Mesendoderm (in vitro differentiated cells): ENCODE data around the gene MPC1.

ENCODE experiments used
- DNase-seq: peaks from one replicate; pipeline ENCODE4 v3.0.0; 2013
- H2AK5ac ChIP-seq: 2 replicates; pipeline ENCODE4 v1.6.1; 2013; ENCODE audit warnings: low read length, inconsistent platforms
- H2BK120ac ChIP-seq: 2 replicates; pipeline ENCODE4 v1.6.1; 2013; ENCODE audit warnings: low read depth, mild to moderate bottlenecking, low read length, moderate library complexity, mixed read lengths
- H2BK15ac ChIP-seq: replicated peaks from 2 replicates; pipeline ENCODE4 v1.6.1; 2013; ENCODE audit warnings: low read depth, mild to moderate bottlenecking, moderate library complexity
- H2BK5ac ChIP-seq: 2 replicates; pipeline ENCODE4 v1.6.1; 2013; ENCODE audit warnings: low read length, inconsistent platforms
- H3K18ac ChIP-seq: 2 replicates; pipeline ENCODE4 v1.6.1; 2013; ENCODE audit warnings: mild to moderate bottlenecking, low read length, mixed read lengths
- H3K23ac ChIP-seq: one replicate; pipeline ENCODE4 v1.6.1; 2013; ENCODE audit warnings: low read length
- H3K27ac ChIP-seq: 2 replicates; pipeline ENCODE4 v1.5.1; 2013; ENCODE audit warnings: low read depth, mild to moderate bottlenecking, inconsistent platforms, low read length, moderate library complexity
- H3K27me3 ChIP-seq: 2 replicates; pipeline ENCODE4 v1.6.1; 2013; ENCODE audit warnings: low read length, control low read depth, mild to moderate bottlenecking, inconsistent platforms; ENCODE audit not compliant: insufficient read depth, poor library complexity
- H3K36me3 ChIP-seq: 2 replicates; pipeline ENCODE4 v1.6.1; 2013; ENCODE audit warnings: low read length, inconsistent platforms; ENCODE audit not compliant: control insufficient read depth, insufficient read depth
- H3K4ac ChIP-seq: one replicate; pipeline ENCODE4 v1.6.1; 2013; ENCODE audit warnings: low read depth, mild to moderate bottlenecking, low read length, moderate library complexity
- H3K4me1 ChIP-seq: 2 replicates; pipeline ENCODE4 v1.6.1; 2013; ENCODE audit warnings: low read depth, low read length, inconsistent platforms; ENCODE audit not compliant: control insufficient read depth
- H3K4me2 ChIP-seq: 2 replicates; pipeline ENCODE4 v1.6.1; 2013; ENCODE audit warnings: low read length
- H3K4me3 ChIP-seq: 2 replicates; pipeline ENCODE4 v1.5.1; 2013; ENCODE audit warnings: mild to moderate bottlenecking, low read length
- H3K56ac ChIP-seq: one replicate; pipeline ENCODE4 v1.6.1; 2013; ENCODE audit warnings: low read length
- H3K79me1 ChIP-seq: 2 replicates; pipeline ENCODE4 v1.6.1; 2013; ENCODE audit warnings: low read length, inconsistent platforms
- H3K79me2 ChIP-seq: 2 replicates; pipeline ENCODE4 v1.6.1; 2013; ENCODE audit warnings: mild to moderate bottlenecking, low read length; ENCODE audit not compliant: control insufficient read depth, insufficient read depth
- H3K9ac ChIP-seq: 2 replicates; pipeline ENCODE4 v1.6.1; 2013; ENCODE audit warnings: low read length, inconsistent platforms
- H4K5ac ChIP-seq: one replicate; pipeline ENCODE4 v1.6.1; 2013; ENCODE audit warnings: low read length
- H4K8ac ChIP-seq: one replicate; pipeline ENCODE4 v1.6.1; 2013; ENCODE audit warnings: low read depth, mild to moderate bottlenecking, control low read depth, low read length, moderate library complexity
- WGBS: extraction: QIAGEN DNeasy Blood & Tissue Kit; methylation state at CpG from one replicate; pipeline ENCODE4 v1.1.7; 2013; ENCODE audit warnings: low lambda C conversion rate, missing lambda C conversion rate; ENCODE audit not compliant: insufficient coverage; ENCODE audit errors: extremely low coverage; 5-methylcytosine and 5-hydroxymethylcytosine counted together

Gene MPC1

GRCh38 chr6:166411721-166412151 is 29.0 kb upstream of the MPC1 start:
- no peak overlapping the region for H2BK120ac ChIP-seq
- no peak for DNase-seq
- no CpG with 5 or more reads among the region's 12 CpGs for WGBS
- H3K4me1 ChIP-seq: no peaks in the 10 kb centered on the region
- H3K23ac ChIP-seq: no peak overlapping the region
- no peak overlapping the region for H4K8ac ChIP-seq
- H2BK15ac ChIP-seq: no peak overlapping the region
- no peak overlapping the region for H3K4me2 ChIP-seq
- H3K9ac ChIP-seq: no peak overlapping the region
- no peaks in the 10 kb centered on the region for H3K79me1 ChIP-seq
- no peak overlapping the region for H3K56ac ChIP-seq
- H3K4ac ChIP-seq: no peak overlapping the region
- no peak overlapping the region for H3K18ac ChIP-seq
- no peak overlapping the region for H3K27ac ChIP-seq
- H3K36me3 ChIP-seq: no peaks in the 10 kb centered on the region
- H2AK5ac ChIP-seq: no peak overlapping the region
- no peak overlapping the region for H4K5ac ChIP-seq
- H3K27me3 ChIP-seq: no peaks in the 10 kb centered on the region
- no peak overlapping the region for H2BK5ac ChIP-seq
- no peak overlapping the region for H3K4me3 ChIP-seq
- H3K79me2 ChIP-seq: no peaks in the 10 kb centered on the region

DNA sequence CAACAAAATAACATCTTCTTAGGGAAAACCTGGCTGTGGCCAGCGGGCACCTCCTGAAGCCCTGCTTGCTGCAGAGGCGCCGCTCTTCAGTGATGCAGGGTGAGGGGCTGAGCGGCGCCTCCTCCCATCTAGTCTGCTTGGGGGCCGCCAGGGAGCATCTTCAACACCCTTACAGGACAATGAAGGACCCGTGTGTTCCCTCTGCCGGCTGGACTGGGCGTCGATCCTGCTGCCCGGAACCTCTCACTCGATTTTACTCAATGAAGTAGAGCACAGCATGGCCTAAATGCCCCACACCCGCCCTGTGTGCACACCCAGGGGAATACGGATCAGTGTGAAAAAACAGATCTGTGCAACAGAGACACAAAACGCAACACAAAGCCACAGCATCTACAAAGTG is 28.5 kb upstream of the MPC1 start:
- no peak overlapping the region for H2BK5ac ChIP-seq
- H3K9ac ChIP-seq: no peak overlapping the region
- no peak overlapping the region for H3K4ac ChIP-seq
- no peaks in the 10 kb centered on the region for H3K79me1 ChIP-seq
- no peak overlapping the region for H3K56ac ChIP-seq
- no peak overlapping the region for H2AK5ac ChIP-seq
- H4K8ac ChIP-seq: no peak overlapping the region
- H3K18ac ChIP-seq: no peak overlapping the region
- H3K36me3 ChIP-seq: no peaks in the 10 kb centered on the region
- H2BK120ac ChIP-seq: no peak overlapping the region
- H3K4me3 ChIP-seq: no peak overlapping the region
- H2BK15ac ChIP-seq: no peak overlapping the region
- no peaks in the 10 kb centered on the region for H3K4me1 ChIP-seq
- no peak for DNase-seq
- H3K4me2 ChIP-seq: no peak overlapping the region
- no peak overlapping the region for H4K5ac ChIP-seq
- H3K23ac ChIP-seq: no peak overlapping the region
- no peak overlapping the region for H3K27ac ChIP-seq
- no peaks in the 10 kb centered on the region for H3K27me3 ChIP-seq
- no peaks in the 10 kb centered on the region for H3K79me2 ChIP-seq
- WGBS: no CpG with 5 or more reads among the region's 15 CpGs

DNA sequence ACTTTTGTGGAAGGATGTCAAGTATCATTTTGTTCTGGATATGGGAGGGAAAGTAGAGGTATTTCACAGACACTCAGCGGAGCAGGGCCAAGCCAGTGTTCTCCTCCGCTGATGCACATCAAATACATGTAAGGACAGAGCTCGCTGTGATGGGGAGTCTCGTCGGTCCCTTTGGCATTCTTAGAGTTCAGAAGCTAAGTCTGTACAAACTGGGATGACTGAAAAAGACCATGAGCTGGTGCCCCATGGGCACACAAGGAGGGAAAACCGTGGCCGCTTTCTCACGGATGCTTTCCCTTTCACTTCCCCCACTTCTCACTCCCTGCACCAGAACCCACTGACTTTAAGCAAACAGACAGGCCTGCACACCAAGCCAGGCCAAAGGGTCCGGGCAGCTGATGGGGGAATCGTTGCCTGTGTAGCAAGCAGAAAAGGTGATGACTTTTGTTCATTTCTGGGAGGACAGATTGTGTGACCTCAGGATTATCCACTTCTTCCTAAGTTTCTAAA is 27.7 kb upstream of the MPC1 start:
- DNase-seq: no peak

DNA sequence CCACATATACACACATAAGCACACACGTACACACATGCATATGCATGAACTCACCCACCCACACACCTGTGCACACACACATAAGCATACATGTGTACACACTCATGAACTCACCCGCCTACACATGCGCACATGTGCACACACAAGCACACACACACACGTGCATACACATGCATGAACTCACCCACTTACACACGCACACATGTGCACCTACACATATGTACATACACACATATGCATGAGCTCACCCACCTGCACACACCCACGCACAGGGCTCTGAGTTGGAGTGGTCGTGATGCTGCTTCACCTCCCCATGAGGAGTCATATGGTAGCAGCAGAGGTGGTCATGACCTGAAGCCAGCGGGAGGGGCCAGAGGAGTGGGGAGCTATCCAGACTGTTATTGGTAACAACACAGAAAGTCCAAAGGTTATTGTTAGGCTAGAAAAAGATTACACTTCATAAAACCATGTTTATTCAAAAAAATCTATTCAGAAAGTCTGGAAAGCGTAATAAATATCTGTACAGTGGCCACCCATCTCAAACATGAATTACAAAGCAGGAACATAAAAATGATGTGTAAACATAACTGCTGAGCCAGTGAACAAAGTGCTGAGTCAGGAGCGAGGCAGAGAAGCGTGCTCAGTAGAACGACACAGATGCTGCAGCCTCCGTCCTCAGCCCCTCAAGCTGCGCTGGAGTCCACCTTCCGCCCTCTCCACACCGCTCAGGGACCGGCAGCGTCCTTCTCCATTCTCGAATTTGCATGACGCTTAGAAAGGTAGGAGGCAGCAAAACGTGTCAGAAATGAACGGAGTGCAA is 26.4 kb upstream of the MPC1 start:
- Histone ChIP-seq H4K8ac (no peak overlapping the region), H3K36me3 (no peaks in the 10 kb centered on the region), H3K18ac (no peak overlapping the region), H2BK15ac (no peak overlapping the region), H2BK5ac (no peak overlapping the region), H3K4me1 (no peaks in the 10 kb centered on the region), H2BK120ac (no peak overlapping the region), H2AK5ac (no peak overlapping the region), H3K79me1 (no peaks in the 10 kb centered on the region), H3K9ac (no peak overlapping the region), H3K27ac (no peak overlapping the region), H4K5ac (no peak overlapping the region), H3K4me2 (no peak overlapping the region), H3K4me3 (no peak overlapping the region), H3K27me3 (no peaks in the 10 kb centered on the region), H3K23ac (no peak overlapping the region), H3K79me2 (no peaks in the 10 kb centered on the region), H3K4ac (no peak overlapping the region), H3K56ac (no peak overlapping the region)
- no peak for DNase-seq
- WGBS: no CpG with 5 or more reads among the region's 22 CpGs

More for the DNA sequence above, 27.7 kb upstream of the MPC1 start:
- H3K79me2 ChIP-seq: no peaks in the 10 kb centered on the region
- no peak overlapping the region for H4K8ac ChIP-seq
- no peak overlapping the region for H3K4me2 ChIP-seq
- no peak overlapping the region for H2BK15ac ChIP-seq
- no peak overlapping the region for H3K9ac ChIP-seq
- H3K18ac ChIP-seq: no peak overlapping the region
- H3K4me1 ChIP-seq: no peaks in the 10 kb centered on the region
- no peak overlapping the region for H3K23ac ChIP-seq
- H3K4ac ChIP-seq: no peak overlapping the region
- H3K79me1 ChIP-seq: no peaks in the 10 kb centered on the region
- no peak overlapping the region for H2AK5ac ChIP-seq
- no peak overlapping the region for H3K27ac ChIP-seq
- no peak overlapping the region for H2BK5ac ChIP-seq
- no peaks in the 10 kb centered on the region for H3K36me3 ChIP-seq
- no peak overlapping the region for H4K5ac ChIP-seq
- H2BK120ac ChIP-seq: no peak overlapping the region
- no CpG with 5 or more reads among the region's 10 CpGs for WGBS
- H3K27me3 ChIP-seq: no peaks in the 10 kb centered on the region
- H3K4me3 ChIP-seq: no peak overlapping the region
- H3K56ac ChIP-seq: no peak overlapping the region

GRCh38 chr6:166406197-166406596 is 23.5 kb upstream of the MPC1 start:
- no CpG with 5 or more reads among the region's 12 CpGs for WGBS
- no peak overlapping the region for H2BK120ac ChIP-seq

More at GRCh38 chr6:166406197-166406596, 23.5 kb upstream of the MPC1 start:
- no peak for DNase-seq
- H2BK15ac ChIP-seq: no peak overlapping the region
- H3K36me3 ChIP-seq: no peaks in the 10 kb centered on the region
- H3K18ac ChIP-seq: no peak overlapping the region
- no peak overlapping the region for H3K9ac ChIP-seq
- H2BK5ac ChIP-seq: no peak overlapping the region
- no peaks in the 10 kb centered on the region for H3K27me3 ChIP-seq
- no peak overlapping the region for H4K5ac ChIP-seq
- no peak overlapping the region for H4K8ac ChIP-seq
- no peak overlapping the region for H2AK5ac ChIP-seq
- H3K4ac ChIP-seq: no peak overlapping the region
- H3K79me2 ChIP-seq: no peaks in the 10 kb centered on the region
- H3K4me1 ChIP-seq: no peaks in the 10 kb centered on the region
- no peak overlapping the region for H3K27ac ChIP-seq
- no peak overlapping the region for H3K4me3 ChIP-seq
- no peak overlapping the region for H3K56ac ChIP-seq
- H3K4me2 ChIP-seq: no peak overlapping the region
- no peaks in the 10 kb centered on the region for H3K79me1 ChIP-seq
- no peak overlapping the region for H3K23ac ChIP-seq
